GM23338 (cell line): Measurements from ENCODE around the gene GPRIN1. TPM values are rescaled to one million over a fixed set of nuclear protein-coding genes. Genes with fewer than 3 reads are reported as not detected.

ENCODE experiments used
- ATAC-seq: fragments of 200-7000 bp; cut with Tn5 transposase; 3 replicates; pipeline ENCODE4 v1.9.1; 2020
- DNase-seq: peaks from one replicate; pipeline ENCODE4 v3.0.0-alpha.2; 2015; ENCODE audit warnings: low spot score
- H2AFZ ChIP-seq: fragments of 200-600 bp; sonication (generic); 2 replicates; pipeline ENCODE4 v1.8.0; 2016; ENCODE audit warnings: antibody characterized with exemption, mild to moderate bottlenecking, moderate library complexity
- H3F3A ChIP-seq: fragments of 200-600 bp; sonication (generic); replicated peaks from 2 replicates; pipeline ENCODE4 v1.8.0; 2017; ENCODE audit warnings: antibody characterized with exemption, mixed run types, low read depth
- H3K27ac ChIP-seq: fragments of 200-600 bp; sonication (generic); 2 replicates; pipeline ENCODE4 v1.6.1; 2016; ENCODE audit warnings: low read depth
- H3K27me3 ChIP-seq: fragments of 200-600 bp; sonication (generic); 2 replicates; pipeline ENCODE4 v1.8.0; 2016; ENCODE audit warnings: mild to moderate bottlenecking, mixed run types, moderate library complexity; ENCODE audit not compliant: insufficient read depth
- H3K36me3 ChIP-seq: fragments of 200-600 bp; sonication (generic); 2 replicates; pipeline ENCODE4 v1.8.0; 2016; ENCODE audit warnings: mild to moderate bottlenecking; ENCODE audit not compliant: insufficient read depth
- H3K4me1 ChIP-seq: fragments of 200-600 bp; sonication (generic); 2 replicates; pipeline ENCODE4 v1.8.0; 2016; ENCODE audit warnings: mild to moderate bottlenecking, moderate library complexity; ENCODE audit not compliant: insufficient read depth
- H3K4me2 ChIP-seq: fragments of 200-600 bp; sonication (generic); 2 replicates; pipeline ENCODE4 v1.7.1; 2017; ENCODE audit warnings: mixed run types
- H3K4me3 ChIP-seq: fragments of 200-600 bp; sonication (generic); 2 replicates; pipeline ENCODE4 v1.6.1; 2016; ENCODE audit warnings: mixed run types
- H3K79me2 ChIP-seq: fragments of 200-600 bp; sonication (generic); replicated peaks from 2 replicates; pipeline ENCODE4 v1.8.0; 2017; ENCODE audit warnings: mild to moderate bottlenecking; ENCODE audit not compliant: insufficient read depth
- H3K9me2 ChIP-seq: fragments of 200-600 bp; sonication (generic); 2 replicates; pipeline ENCODE4 v1.8.0; 2017; ENCODE audit not compliant: insufficient read depth
- H4K20me1 ChIP-seq: fragments of 200-600 bp; sonication (generic); replicated peaks from 2 replicates; pipeline ENCODE4 v1.8.0; 2017; ENCODE audit warnings: mild to moderate bottlenecking; ENCODE audit not compliant: insufficient read depth
- H3K27ac Mint-ChIP-seq: 2 replicates; pipeline ENCODE4 v1.8.0; 2020; ENCODE audit warnings: inconsistent platforms, mild to moderate bottlenecking, moderate library complexity, mixed read lengths
- H3K27me3 Mint-ChIP-seq: 3 replicates; pipeline ENCODE4 v1.8.0; 2022; ENCODE audit warnings: low read depth, mild to moderate bottlenecking, moderate library complexity, mixed read lengths, inconsistent platforms; ENCODE audit not compliant: insufficient read depth, poor library complexity
- H3K36me3 Mint-ChIP-seq: 3 replicates; pipeline ENCODE4 v1.8.0; 2021; ENCODE audit warnings: low read depth, mild to moderate bottlenecking, inconsistent platforms, moderate library complexity, mixed read lengths
- H3K4me1 Mint-ChIP-seq: 3 replicates; pipeline ENCODE4 v1.8.0; 2020; ENCODE audit warnings: mild to moderate bottlenecking, inconsistent platforms, mixed read lengths
- H3K4me3 Mint-ChIP-seq: 3 replicates; pipeline ENCODE4 v1.8.0; 2021; ENCODE audit warnings: moderate library complexity, mild to moderate bottlenecking, inconsistent platforms, mixed read lengths
- H3K9me3 Mint-ChIP-seq: 3 replicates; pipeline ENCODE4 v1.8.0; 2020; ENCODE audit warnings: moderate library complexity, mild to moderate bottlenecking, inconsistent platforms, mixed read lengths
- CREB1 ChIP-seq: fragments of 250-450 bp; sonication (Bioruptor Pico); IDR thresholded peaks from 2 replicates; pipeline ENCODE4 v1.5.0; 2020; ENCODE audit warnings: low read depth, mild to moderate bottlenecking, moderate library complexity
- JUNB ChIP-seq: IDR thresholded peaks from one replicate; pipeline ENCODE4 v1.6.1; 2016; ENCODE audit warnings: antibody characterized with exemption; ENCODE audit not compliant: unreplicated experiment
- NANOG ChIP-seq: IDR thresholded peaks from 2 replicates; pipeline ENCODE4 v1.6.1; 2016; ENCODE audit warnings: antibody characterized with exemption, borderline replicate concordance
- POLR2AphosphoS5 ChIP-seq: IDR thresholded peaks from 2 replicates; pipeline ENCODE4 v1.6.1; 2016; ENCODE audit warnings: antibody characterized with exemption, low read depth
- ZNF114 ChIP-seq: fragments of 250-450 bp; sonication (Bioruptor Pico); IDR thresholded peaks from 2 replicates; pipeline ENCODE4 v1.5.0; 2020; ENCODE audit warnings: mild to moderate bottlenecking, moderate library complexity
- ZNF331 ChIP-seq: fragments of 250-450 bp; sonication (Bioruptor Pico); IDR thresholded peaks from 2 replicates; pipeline ENCODE4 v1.5.0; 2020; ENCODE audit warnings: low read depth, mild to moderate bottlenecking, moderate library complexity
- polyA plus RNA-seq: library from polyadenylated mRNA; unstranded; fragments of >200 nt; fragmentation: Nextera tagmentation; extraction: Ambion mirVana; gene quantifications from 2 replicates; pipeline ENCODE4 v1.2.1, GENCODE V29; 2016
- total RNA-seq: library from RNA; depleted of rRNA; stranded (reverse); fragments of >200 nt; shearing (Covaris generic); gene quantifications from 2 replicates; pipeline ENCODE4 v1.2.3, GENCODE V29; 2014
- TF ChIP-seq, protein P1 (sequence below), 2 experiments: fragments of 200-600 bp in 1 of 2; sonication (generic) in 1 of 2; conservative IDR thresholded peaks; 2 replicates each; pipeline versions ENCODE4 v1.5.1 to v1.6.1; 2016 to 2017; ENCODE audit warnings: antibody characterized with exemption in 2 of 2, low read depth in 2 of 2, mild to moderate bottlenecking in 2 of 2, moderate library complexity in 1 of 2
- TF ChIP-seq, protein P2 (sequence below): fragments of 250-450 bp; sonication (Bioruptor Pico); IDR thresholded peaks from 2 replicates; pipeline ENCODE4 v1.5.0; 2020; ENCODE audit warnings: mild to moderate bottlenecking, moderate library complexity
- TF ChIP-seq, protein P3 (sequence below): IDR thresholded peaks from one replicate; pipeline ENCODE4 v1.6.1; 2018; ENCODE audit warnings: antibody characterized with exemption; ENCODE audit not compliant: unreplicated experiment

The GPRIN1 gene
- total and polyA plus RNA-seq, 2 experiments from 2014 or later = 3.8 to 14.6 TPM

DNA sequence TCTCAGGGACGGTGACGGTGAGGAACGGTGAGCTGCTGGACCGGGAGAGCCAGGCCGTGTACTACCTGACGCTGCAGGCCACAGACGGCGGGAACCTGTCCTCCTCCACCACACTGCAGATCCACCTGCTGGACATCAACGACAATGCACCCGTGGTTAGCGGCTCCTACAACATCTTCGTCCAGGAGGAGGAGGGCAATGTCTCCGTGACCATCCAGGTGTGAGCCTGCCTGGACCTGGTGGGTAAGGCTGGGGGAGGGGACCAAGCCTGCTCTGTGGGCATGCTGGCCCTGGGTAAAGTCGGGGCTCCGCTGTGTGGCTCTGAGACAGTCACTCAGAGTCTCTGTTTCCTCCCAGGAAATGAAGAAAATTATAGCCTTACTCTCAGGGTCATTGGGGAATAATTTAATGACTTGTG is 31.6 kb downstream of the GPRIN1 start:
- no peaks in the 10 kb centered on the region for H3K36me3 Mint-ChIP-seq
- Histone ChIP-seq H3K27ac (no peak overlapping the region), H3K27me3 (no peaks in the 10 kb centered on the region), H3F3A (no peaks in the 10 kb centered on the region), H3K4me2 (no peak overlapping the region), H3K9me2 (no peaks in the 10 kb centered on the region), H3K36me3 (no peaks in the 10 kb centered on the region), H3K4me1 (no peaks in the 10 kb centered on the region), H3K79me2 (no peaks in the 10 kb centered on the region), H3K4me3 (no peak overlapping the region), H4K20me1 (no peaks in the 10 kb centered on the region; the same call in 1 of the 2 replicates), H2AFZ (0 out of 2 replicates have a peak overlapping the region, but pooled peaks have one; percentile 6)
- DNase-seq (peak; percentile 95), ATAC-seq (peak; percentile 90)
- no peak for TF ChIP-seq POLR2AphosphoS5
- TF ChIP-seq, protein P1, sequence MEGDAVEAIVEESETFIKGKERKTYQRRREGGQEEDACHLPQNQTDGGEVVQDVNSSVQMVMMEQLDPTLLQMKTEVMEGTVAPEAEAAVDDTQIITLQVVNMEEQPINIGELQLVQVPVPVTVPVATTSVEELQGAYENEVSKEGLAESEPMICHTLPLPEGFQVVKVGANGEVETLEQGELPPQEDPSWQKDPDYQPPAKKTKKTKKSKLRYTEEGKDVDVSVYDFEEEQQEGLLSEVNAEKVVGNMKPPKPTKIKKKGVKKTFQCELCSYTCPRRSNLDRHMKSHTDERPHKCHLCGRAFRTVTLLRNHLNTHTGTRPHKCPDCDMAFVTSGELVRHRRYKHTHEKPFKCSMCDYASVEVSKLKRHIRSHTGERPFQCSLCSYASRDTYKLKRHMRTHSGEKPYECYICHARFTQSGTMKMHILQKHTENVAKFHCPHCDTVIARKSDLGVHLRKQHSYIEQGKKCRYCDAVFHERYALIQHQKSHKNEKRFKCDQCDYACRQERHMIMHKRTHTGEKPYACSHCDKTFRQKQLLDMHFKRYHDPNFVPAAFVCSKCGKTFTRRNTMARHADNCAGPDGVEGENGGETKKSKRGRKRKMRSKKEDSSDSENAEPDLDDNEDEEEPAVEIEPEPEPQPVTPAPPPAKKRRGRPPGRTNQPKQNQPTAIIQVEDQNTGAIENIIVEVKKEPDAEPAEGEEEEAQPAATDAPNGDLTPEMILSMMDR (conservative IDR thresholded peaks at IDR 0.05; ENCODE audit: low read depth in 2 of 2) = peak; percentile 65 to 88
- H3K27ac Mint-ChIP-seq = no peak overlapping the region
- no peak overlapping the region for H3K4me3 Mint-ChIP-seq
- peaks cover 2% of the 10 kb centered on the region for H3K9me3 Mint-ChIP-seq
- H3K27me3 Mint-ChIP-seq = peaks cover 11% of the 10 kb centered on the region
- H3K4me1 Mint-ChIP-seq = peaks cover 5% of the 10 kb centered on the region; the same call in 1 of the 3 replicates

DNA sequence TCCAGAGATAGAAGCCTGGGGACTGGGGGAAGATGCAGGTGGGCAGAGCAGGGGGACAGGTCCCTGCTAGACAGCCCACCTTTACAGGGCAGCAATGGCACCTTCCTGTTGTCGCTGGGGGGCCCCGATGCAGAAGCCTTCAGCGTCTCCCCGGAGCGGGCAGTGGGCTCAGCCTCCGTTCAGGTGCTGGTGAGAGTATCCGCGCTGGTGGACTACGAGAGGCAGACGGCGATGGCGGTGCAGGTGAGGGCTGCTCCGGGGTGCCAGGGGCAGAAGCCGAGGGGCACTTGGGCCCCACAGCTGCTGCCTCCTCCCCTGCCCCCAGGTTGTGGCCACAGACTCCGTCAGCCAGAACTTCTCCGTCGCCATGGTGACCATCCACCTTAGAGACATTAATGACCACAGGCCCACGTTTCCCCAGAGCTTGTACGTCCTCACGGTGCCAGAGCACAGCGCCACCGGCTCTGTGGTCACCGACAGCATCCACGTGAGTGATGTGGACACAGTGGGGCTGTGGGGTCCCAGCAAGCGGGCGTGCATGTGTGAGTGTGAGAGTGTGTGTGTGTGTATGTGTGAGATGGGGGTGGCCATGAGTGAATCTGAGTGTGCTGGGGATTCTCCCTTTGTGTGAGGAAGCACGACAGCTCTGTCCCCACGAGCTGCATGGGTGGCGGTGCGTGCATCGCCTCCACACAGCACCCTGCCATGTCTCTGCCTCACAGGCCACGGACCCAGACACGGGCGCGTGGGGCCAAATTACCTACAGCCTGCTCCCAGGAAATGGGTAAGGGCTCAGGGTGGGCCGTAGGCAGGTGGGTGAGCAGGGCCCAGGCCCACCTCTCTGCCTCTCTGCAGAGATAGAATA is 32.4 kb downstream of the GPRIN1 start:
- Mint-ChIP-seq H3K4me3 (no peak overlapping the region), H3K27ac (no peak overlapping the region), H3K36me3 (no peaks in the 10 kb centered on the region), H3K9me3 (no peaks in the 10 kb centered on the region; the same call in 1 of the 3 replicates), H3K27me3 (peaks cover 7% of the 10 kb centered on the region), H3K4me1 (peaks cover 9% of the 10 kb centered on the region; the same call in 2 of the 3 replicates)
- no peak overlapping the region for H3K27ac ChIP-seq
- no peaks in the 10 kb centered on the region for H3K79me2 ChIP-seq
- H3K9me2 ChIP-seq = no peaks in the 10 kb centered on the region
- H3K36me3 ChIP-seq = no peaks in the 10 kb centered on the region
- no peaks in the 10 kb centered on the region for H3K4me1 ChIP-seq
- no peak overlapping the region for H3K4me3 ChIP-seq
- H3K4me2 ChIP-seq = no peak overlapping the region
- ATAC-seq = no peak
- peak; percentile 39 for DNase-seq
- 0 out of 2 replicates have a peak overlapping the region, but pooled peaks have one; percentile 6 for H2AFZ ChIP-seq
- no peaks in the 10 kb centered on the region for H3K27me3 ChIP-seq
- no peaks in the 10 kb centered on the region for H3F3A ChIP-seq
- H4K20me1 ChIP-seq = no peaks in the 10 kb centered on the region; the same call in 1 of the 2 replicates
- TF ChIP-seq CREB1 (CRISPR knock-in tag) (no peak), ZNF331 (CRISPR knock-in tag) (no peak), ZNF114 (CRISPR knock-in tag) (no peak), NANOG (no peak), JUNB (no peak)
- TF ChIP-seq, protein P2, sequence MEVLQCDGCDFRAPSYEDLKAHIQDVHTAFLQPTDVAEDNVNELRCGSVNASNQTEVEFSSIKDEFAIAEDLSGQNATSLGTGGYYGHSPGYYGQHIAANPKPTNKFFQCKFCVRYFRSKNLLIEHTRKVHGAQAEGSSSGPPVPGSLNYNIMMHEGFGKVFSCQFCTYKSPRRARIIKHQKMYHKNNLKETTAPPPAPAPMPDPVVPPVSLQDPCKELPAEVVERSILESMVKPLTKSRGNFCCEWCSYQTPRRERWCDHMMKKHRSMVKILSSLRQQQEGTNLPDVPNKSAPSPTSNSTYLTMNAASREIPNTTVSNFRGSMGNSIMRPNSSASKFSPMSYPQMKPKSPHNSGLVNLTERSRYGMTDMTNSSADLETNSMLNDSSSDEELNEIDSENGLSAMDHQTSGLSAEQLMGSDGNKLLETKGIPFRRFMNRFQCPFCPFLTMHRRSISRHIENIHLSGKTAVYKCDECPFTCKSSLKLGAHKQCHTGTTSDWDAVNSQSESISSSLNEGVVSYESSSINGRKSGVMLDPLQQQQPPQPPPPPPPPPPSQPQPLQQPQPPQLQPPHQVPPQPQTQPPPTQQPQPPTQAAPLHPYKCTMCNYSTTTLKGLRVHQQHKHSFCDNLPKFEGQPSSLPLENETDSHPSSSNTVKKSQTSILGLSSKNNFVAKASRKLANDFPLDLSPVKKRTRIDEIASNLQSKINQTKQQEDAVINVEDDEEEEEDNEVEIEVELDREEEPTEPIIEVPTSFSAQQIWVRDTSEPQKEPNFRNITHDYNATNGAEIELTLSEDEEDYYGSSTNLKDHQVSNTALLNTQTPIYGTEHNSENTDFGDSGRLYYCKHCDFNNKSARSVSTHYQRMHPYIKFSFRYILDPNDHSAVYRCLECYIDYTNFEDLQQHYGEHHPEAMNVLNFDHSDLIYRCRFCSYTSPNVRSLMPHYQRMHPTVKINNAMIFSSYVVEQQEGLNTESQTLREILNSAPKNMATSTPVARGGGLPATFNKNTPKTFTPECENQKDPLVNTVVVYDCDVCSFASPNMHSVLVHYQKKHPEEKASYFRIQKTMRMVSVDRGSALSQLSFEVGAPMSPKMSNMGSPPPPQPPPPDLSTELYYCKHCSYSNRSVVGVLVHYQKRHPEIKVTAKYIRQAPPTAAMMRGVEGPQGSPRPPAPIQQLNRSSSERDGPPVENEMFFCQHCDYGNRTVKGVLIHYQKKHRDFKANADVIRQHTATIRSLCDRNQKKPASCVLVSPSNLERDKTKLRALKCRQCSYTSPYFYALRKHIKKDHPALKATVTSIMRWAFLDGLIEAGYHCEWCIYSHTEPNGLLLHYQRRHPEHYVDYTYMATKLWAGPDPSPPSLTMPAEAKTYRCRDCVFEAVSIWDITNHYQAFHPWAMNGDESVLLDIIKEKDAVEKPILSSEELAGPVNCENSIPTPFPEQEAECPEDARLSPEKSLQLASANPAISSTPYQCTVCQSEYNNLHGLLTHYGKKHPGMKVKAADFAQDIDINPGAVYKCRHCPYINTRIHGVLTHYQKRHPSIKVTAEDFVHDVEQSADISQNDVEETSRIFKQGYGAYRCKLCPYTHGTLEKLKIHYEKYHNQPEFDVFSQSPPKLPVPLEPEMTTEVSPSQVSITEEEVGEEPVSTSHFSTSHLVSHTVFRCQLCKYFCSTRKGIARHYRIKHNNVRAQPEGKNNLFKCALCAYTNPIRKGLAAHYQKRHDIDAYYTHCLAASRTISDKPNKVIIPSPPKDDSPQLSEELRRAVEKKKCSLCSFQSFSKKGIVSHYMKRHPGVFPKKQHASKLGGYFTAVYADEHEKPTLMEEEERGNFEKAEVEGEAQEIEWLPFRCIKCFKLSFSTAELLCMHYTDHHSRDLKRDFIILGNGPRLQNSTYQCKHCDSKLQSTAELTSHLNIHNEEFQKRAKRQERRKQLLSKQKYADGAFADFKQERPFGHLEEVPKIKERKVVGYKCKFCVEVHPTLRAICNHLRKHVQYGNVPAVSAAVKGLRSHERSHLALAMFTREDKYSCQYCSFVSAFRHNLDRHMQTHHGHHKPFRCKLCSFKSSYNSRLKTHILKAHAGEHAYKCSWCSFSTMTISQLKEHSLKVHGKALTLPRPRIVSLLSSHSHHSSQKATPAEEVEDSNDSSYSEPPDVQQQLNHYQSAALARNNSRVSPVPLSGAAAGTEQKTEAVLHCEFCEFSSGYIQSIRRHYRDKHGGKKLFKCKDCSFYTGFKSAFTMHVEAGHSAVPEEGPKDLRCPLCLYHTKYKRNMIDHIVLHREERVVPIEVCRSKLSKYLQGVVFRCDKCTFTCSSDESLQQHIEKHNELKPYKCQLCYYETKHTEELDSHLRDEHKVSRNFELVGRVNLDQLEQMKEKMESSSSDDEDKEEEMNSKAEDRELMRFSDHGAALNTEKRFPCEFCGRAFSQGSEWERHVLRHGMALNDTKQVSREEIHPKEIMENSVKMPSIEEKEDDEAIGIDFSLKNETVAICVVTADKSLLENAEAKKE (CRISPR knock-in tag) = no peak
- TF ChIP-seq, protein P3, sequence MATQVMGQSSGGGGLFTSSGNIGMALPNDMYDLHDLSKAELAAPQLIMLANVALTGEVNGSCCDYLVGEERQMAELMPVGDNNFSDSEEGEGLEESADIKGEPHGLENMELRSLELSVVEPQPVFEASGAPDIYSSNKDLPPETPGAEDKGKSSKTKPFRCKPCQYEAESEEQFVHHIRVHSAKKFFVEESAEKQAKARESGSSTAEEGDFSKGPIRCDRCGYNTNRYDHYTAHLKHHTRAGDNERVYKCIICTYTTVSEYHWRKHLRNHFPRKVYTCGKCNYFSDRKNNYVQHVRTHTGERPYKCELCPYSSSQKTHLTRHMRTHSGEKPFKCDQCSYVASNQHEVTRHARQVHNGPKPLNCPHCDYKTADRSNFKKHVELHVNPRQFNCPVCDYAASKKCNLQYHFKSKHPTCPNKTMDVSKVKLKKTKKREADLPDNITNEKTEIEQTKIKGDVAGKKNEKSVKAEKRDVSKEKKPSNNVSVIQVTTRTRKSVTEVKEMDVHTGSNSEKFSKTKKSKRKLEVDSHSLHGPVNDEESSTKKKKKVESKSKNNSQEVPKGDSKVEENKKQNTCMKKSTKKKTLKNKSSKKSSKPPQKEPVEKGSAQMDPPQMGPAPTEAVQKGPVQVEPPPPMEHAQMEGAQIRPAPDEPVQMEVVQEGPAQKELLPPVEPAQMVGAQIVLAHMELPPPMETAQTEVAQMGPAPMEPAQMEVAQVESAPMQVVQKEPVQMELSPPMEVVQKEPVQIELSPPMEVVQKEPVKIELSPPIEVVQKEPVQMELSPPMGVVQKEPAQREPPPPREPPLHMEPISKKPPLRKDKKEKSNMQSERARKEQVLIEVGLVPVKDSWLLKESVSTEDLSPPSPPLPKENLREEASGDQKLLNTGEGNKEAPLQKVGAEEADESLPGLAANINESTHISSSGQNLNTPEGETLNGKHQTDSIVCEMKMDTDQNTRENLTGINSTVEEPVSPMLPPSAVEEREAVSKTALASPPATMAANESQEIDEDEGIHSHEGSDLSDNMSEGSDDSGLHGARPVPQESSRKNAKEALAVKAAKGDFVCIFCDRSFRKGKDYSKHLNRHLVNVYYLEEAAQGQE = no peak
